GM12864 (cell line): Measurements from ENCODE around the gene CD8A.

Experiments
- DNase-seq: peaks from one replicate; pipeline ENCODE4 v3.0.0-alpha.2; 2011; ENCODE audit warnings: low read depth
- H3K4me3 ChIP-seq: 2 replicates; pipeline ENCODE4 v1.5.1; 2011; ENCODE audit warnings: mild to moderate bottlenecking, low read depth, low read length, control low read depth
- CTCF ChIP-seq: IDR thresholded peaks from 2 replicates; pipeline ENCODE4 v1.5.1; 2011; ENCODE audit warnings: low read depth, mild to moderate bottlenecking, moderate library complexity, low read length, control low read depth, inconsistent platforms; ENCODE audit errors: missing control alignments

CD8A gene

GRCh38 chr2:86818114-86818801, 27.5 kb upstream of the CD8A start:
- H3K4me3 ChIP-seq, result no peak overlapping the region
- no peak for DNase-seq
- TF ChIP-seq CTCF, result no peak

GRCh38 chr2:86815611-86816010, 24.9 kb upstream of the CD8A start:
- H3K4me3 ChIP-seq, result no peak overlapping the region
- no peak for DNase-seq
- TF ChIP-seq CTCF, result no peak

- TF ChIP-seq CTCF, result no peak
- no peak for DNase-seq
- no peak overlapping the region for H3K4me3 ChIP-seq
These were observed 18.9 kb upstream of the CD8A start for GRCh38 chr2:86809481-86810121.

GRCh38 chr2:86808315-86809161, 17.8 kb upstream of the CD8A start:
- no peak overlapping the region; the same call in 1 of the 2 replicates for H3K4me3 ChIP-seq
- peak; percentile 92 for TF ChIP-seq CTCF
- peak; percentile 59 for DNase-seq

GRCh38 chr2:86807468-86808275, 17.0 kb upstream of the CD8A start:
- H3K4me3 ChIP-seq, result peak overlapping the region; percentile 42
- no peak for TF ChIP-seq CTCF
- no peak for DNase-seq

- TF ChIP-seq CTCF, result no peak
- H3K4me3 ChIP-seq, result peak overlapping the region; percentile 42; the same call in 1 of the 2 replicates
- no peak for DNase-seq
These were observed 16.4 kb upstream of the CD8A start for GRCh38 chr2:86807133-86807467.
